Loucy (cell line): ENCODE data around the gene CD300LD.

ENCODE experiments used
- H2AFZ ChIP-seq: fragments of 200-600 bp; sonication (generic); 2 replicates; pipeline ENCODE4 v1.6.0; 2016; ENCODE audit warnings: antibody characterized with exemption, mild to moderate bottlenecking, low read length, moderate library complexity
- H3F3A ChIP-seq: fragments of 200-600 bp; 2 replicates; pipeline ENCODE4 v1.6.0; 2016; ENCODE audit warnings: antibody characterized with exemption, low read depth, mild to moderate bottlenecking
- H3K27me3 ChIP-seq: fragments of 200-600 bp; sonication (generic); 2 replicates; pipeline ENCODE4 v1.6.1; 2014; ENCODE audit warnings: low read length, mild to moderate bottlenecking; ENCODE audit not compliant: insufficient read depth, poor library complexity, severe bottlenecking
- H3K36me3 ChIP-seq: fragments of 200-600 bp; sonication (generic); 2 replicates; pipeline ENCODE4 v1.6.1; 2016; ENCODE audit warnings: low read length; ENCODE audit not compliant: insufficient read depth
- H3K4me1 ChIP-seq: fragments of 200-600 bp; sonication (generic); 2 replicates; pipeline ENCODE4 v1.5.1; 2014; ENCODE audit warnings: low read length, mild to moderate bottlenecking; ENCODE audit not compliant: insufficient read depth, poor library complexity, severe bottlenecking
- H3K4me2 ChIP-seq: fragments of 200-600 bp; sonication (generic); 2 replicates; pipeline ENCODE4 v1.6.0; 2014; ENCODE audit warnings: antibody characterized with exemption, low read length, low read depth, mild to moderate bottlenecking; ENCODE audit not compliant: poor library complexity, severe bottlenecking
- H3K4me3 ChIP-seq: fragments of 200-600 bp; sonication (generic); 2 replicates; pipeline ENCODE4 v1.5.1; 2014; ENCODE audit warnings: low read length, mild to moderate bottlenecking, mixed read lengths; ENCODE audit not compliant: poor library complexity, severe bottlenecking
- H3K79me2 ChIP-seq: fragments of 200-600 bp; sonication (generic); 2 replicates; pipeline ENCODE4 v1.6.1; 2014; ENCODE audit warnings: low read length; ENCODE audit not compliant: insufficient read depth
- H3K9ac ChIP-seq: fragments of 200-600 bp; sonication (generic); 2 replicates; pipeline ENCODE4 v1.6.0; 2014; ENCODE audit warnings: mild to moderate bottlenecking, low read depth, low read length, moderate library complexity; ENCODE audit not compliant: poor library complexity, severe bottlenecking
- H3K9me2 ChIP-seq: fragments of 200-600 bp; sonication (generic); replicated peaks from 2 replicates; pipeline ENCODE4 v1.6.1; 2016; ENCODE audit warnings: low read depth, low read length, mixed read lengths
- H3K9me3 ChIP-seq: fragments of 200-600 bp; sonication (generic); 2 replicates; pipeline ENCODE4 v1.6.1; 2014; ENCODE audit warnings: mild to moderate bottlenecking, antibody characterized with exemption, low read length, low read depth; ENCODE audit not compliant: insufficient read depth
- H4K20me1 ChIP-seq: fragments of 200-600 bp; sonication (generic); 2 replicates; pipeline ENCODE4 v1.6.0; 2014; ENCODE audit warnings: antibody characterized with exemption, low read length, mild to moderate bottlenecking; ENCODE audit not compliant: insufficient read depth, poor library complexity, severe bottlenecking
- EZH2phosphoT487 ChIP-seq: fragments of 200-600 bp; IDR thresholded peaks from 2 replicates; pipeline ENCODE4 v1.6.1; 2018; ENCODE audit warnings: antibody characterized with exemption, mild to moderate bottlenecking, moderate library complexity, borderline replicate concordance
- TF ChIP-seq, protein P1 (sequence below): fragments of 200-600 bp; sonication (generic); conservative IDR thresholded peaks from 2 replicates; pipeline ENCODE4 v1.5.1; 2014; ENCODE audit warnings: mild to moderate bottlenecking, antibody characterized with exemption, low read length

The CD300LD gene

DNA sequence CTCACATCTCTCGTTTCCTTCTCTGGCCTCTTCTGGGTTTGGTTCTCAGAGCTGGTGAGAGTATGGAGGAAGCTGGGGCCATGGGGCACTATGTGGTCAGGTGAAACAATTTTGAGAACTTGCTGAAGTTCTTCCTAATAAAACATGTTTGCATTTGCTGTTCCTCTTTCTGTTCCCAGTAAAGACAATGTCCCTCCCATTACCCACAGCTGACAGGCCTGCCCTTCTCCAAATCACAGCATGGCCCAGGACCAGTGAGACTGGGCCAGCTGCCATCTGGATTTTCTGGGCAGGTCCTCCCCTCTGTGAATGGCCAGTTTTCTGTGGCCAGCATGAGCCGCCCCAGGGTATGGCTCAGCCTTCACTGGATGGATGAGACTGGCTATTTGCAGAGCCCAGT, 24.7 kb downstream of the CD300LD start, which contains the start of gene CD300H:
Gene CD300H, minus strand, starts transcription at position 113 of the 400 bp plus-strand sequence.
- H3K4me3 ChIP-seq = no peak within 1 kb of the TSS
- TF ChIP-seq, protein P1, sequence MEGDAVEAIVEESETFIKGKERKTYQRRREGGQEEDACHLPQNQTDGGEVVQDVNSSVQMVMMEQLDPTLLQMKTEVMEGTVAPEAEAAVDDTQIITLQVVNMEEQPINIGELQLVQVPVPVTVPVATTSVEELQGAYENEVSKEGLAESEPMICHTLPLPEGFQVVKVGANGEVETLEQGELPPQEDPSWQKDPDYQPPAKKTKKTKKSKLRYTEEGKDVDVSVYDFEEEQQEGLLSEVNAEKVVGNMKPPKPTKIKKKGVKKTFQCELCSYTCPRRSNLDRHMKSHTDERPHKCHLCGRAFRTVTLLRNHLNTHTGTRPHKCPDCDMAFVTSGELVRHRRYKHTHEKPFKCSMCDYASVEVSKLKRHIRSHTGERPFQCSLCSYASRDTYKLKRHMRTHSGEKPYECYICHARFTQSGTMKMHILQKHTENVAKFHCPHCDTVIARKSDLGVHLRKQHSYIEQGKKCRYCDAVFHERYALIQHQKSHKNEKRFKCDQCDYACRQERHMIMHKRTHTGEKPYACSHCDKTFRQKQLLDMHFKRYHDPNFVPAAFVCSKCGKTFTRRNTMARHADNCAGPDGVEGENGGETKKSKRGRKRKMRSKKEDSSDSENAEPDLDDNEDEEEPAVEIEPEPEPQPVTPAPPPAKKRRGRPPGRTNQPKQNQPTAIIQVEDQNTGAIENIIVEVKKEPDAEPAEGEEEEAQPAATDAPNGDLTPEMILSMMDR = no peak
- no peak for TF ChIP-seq EZH2phosphoT487
- no peaks in the 10 kb centered on the region for H3K27me3 ChIP-seq
- no peaks in the 10 kb centered on the region for H3F3A ChIP-seq
- H3K9ac ChIP-seq = no peak within 1 kb of the TSS
- no peaks in the 10 kb centered on the region for H3K9me2 ChIP-seq
- no peaks in the 10 kb centered on the region for H3K79me2 ChIP-seq
- H3K4me2 ChIP-seq = no peak within 1 kb of the TSS
- H3K4me1 ChIP-seq = no peaks in the 10 kb centered on the region
- no peak within 1 kb of the TSS for H2AFZ ChIP-seq
- no peaks in the 10 kb centered on the region for H3K36me3 ChIP-seq
- H3K9me3 ChIP-seq = no peaks in the 10 kb centered on the region
- H4K20me1 ChIP-seq = no peaks in the 10 kb centered on the region

DNA sequence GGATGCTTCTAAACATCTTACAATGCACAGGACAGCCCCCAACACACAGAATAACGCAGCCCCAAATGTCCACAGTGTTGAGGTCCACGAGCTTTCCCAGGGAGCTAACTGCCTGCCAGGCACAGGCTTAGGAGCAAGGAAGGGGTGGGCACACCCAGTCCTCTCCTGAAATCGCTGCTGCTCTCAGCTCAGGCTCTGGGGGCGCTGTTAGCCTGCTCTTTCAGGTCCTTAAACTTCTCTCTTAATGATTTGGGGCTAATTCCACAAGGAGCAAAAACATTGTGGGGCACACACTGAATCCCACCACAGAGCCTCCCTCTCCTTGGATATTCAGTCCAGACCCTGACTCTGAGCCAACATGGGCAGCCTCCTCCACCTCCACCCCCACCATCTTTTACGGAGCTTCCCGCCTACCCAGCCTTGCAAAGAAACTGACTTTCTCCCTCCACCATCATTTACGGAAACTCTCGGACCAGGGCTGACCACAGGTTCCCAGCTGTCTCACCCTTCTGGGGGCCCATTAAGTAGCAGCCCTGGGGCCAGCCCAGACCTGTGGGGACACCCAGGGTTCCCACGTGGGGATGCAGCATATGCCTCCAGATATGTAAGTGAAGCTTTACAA, 25.8 kb downstream of the CD300LD start:
- Histone ChIP-seq H3K9me2 (no peaks in the 10 kb centered on the region), H3K9ac (no peak overlapping the region), H3K9me3 (no peaks in the 10 kb centered on the region), H2AFZ (no peak overlapping the region), H3K27me3 (no peaks in the 10 kb centered on the region), H3F3A (no peaks in the 10 kb centered on the region), H3K36me3 (no peaks in the 10 kb centered on the region), H4K20me1 (no peaks in the 10 kb centered on the region), H3K4me1 (no peaks in the 10 kb centered on the region), H3K4me3 (no peak overlapping the region), H3K4me2 (no peak overlapping the region), H3K79me2 (no peaks in the 10 kb centered on the region)
- no peak for TF ChIP-seq EZH2phosphoT487
- TF ChIP-seq, protein P1 = peak; percentile 86

DNA sequence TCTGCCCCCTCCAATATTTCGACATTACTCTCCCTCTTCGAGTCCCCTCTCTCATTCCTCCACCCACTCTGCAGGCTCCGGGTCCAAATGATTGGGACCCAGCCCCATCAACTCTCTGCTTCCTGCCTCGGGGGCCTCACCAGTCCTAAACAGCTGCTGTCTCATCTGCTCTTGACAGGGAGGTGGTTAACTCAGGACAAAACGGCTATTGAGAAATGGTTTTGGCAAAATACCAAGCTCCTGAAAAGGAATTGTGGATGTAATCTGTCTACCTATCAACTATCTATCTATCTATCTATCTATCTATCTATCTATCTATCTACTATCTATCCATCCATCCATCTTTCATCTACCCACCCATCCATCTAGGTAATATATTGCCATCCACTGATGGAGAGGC, 27.0 kb downstream of the CD300LD start:
- Histone ChIP-seq H3K79me2 (no peaks in the 10 kb centered on the region), H2AFZ (no peak overlapping the region), H3F3A (no peaks in the 10 kb centered on the region), H3K27me3 (no peaks in the 10 kb centered on the region), H3K4me3 (no peak overlapping the region), H3K9me2 (no peaks in the 10 kb centered on the region), H4K20me1 (no peaks in the 10 kb centered on the region), H3K9me3 (no peaks in the 10 kb centered on the region), H3K36me3 (no peaks in the 10 kb centered on the region), H3K4me1 (no peaks in the 10 kb centered on the region), H3K9ac (no peak overlapping the region), H3K4me2 (no peak overlapping the region)
- TF ChIP-seq, protein P1 = no peak
- TF ChIP-seq EZH2phosphoT487 = no peak
